ENCODE measurements around the gene SDHAF2. TPM values are rescaled to one million over a fixed set of nuclear protein-coding genes. Genes with fewer than 3 reads are reported as not detected.

SDHAF2 gene
- total RNA-seq, 3 donors from 2014 or later: 38.9 to 42.3 (median 42.1) TPM

- Histone ChIP-seq H3K36me3 (ENCODE audit: low read depth) (no peaks in the 10 kb centered on the region), H3K9me3 (no peaks in the 10 kb centered on the region), H3K4me1 (ENCODE audit: low read depth) (no peaks in the 10 kb centered on the region), H3K4me3 (no peak overlapping the region)
- intact Hi-C loops (cut with DNase I, micrococcal nuclease): no loop called here
- peak; percentile 54 for ATAC-seq
- no peak for DNase-seq
- no peak for TF ChIP-seq CTCF (IDR thresholded peaks at IDR 0.05)
Measured at GRCh38 chr11:61495801-61496601, 66.1 kb downstream of the SDHAF2 start.

Other genes with a start within 250 kb of the SDHAF2 start
- gene PGA3, start 226.6 kb upstream of the SDHAF2 start, total RNA-seq: 1 to 10 TPM in 1 of 3 donors, not detected in 2; 1.1 TPM
- 1 to 10 TPM in 1 of 3 donors, under 1 TPM in 1, not detected in 1; 0.46 to 1.2 TPM for gene PGA4, start 207.8 kb upstream of the SDHAF2 start, total RNA-seq
- under 1 TPM in 2 of 3 donors, not detected in 1; 0.41 to 0.75 TPM for gene PGA5, start 188.9 kb upstream of the SDHAF2 start, total RNA-seq
- gene VWCE, start 134.8 kb upstream of the SDHAF2 start, total RNA-seq: 1 to 10 TPM in 1 of 3 donors, under 1 TPM in 2; 0.17 to 1.9 (median 0.55) TPM
- gene DDB1, start 97.0 kb upstream of the SDHAF2 start, total RNA-seq: 100 to 1,000 TPM; 121 to 152 (median 140) TPM
- gene TKFC, start 96.9 kb upstream of the SDHAF2 start, total RNA-seq: 10 to 100 TPM; 30.9 to 78.8 (median 63.1) TPM
- 10 to 100 TPM; 65.0 to 91.0 (median 66.6) TPM for gene CYB561A3, start 68.2 kb upstream of the SDHAF2 start, total RNA-seq
- gene TMEM138, start 67.8 kb upstream of the SDHAF2 start, total RNA-seq: 10 to 100 TPM; 35.2 to 38.2 (median 37.8) TPM
- 10 to 100 TPM in 1 of 3 donors, 1 to 10 TPM in 2; 7.9 to 12.7 (median 8.9) TPM for gene TMEM216, start 37.5 kb upstream of the SDHAF2 start, total RNA-seq
- gene CPSF7, start 149 bp upstream of the SDHAF2 start, total RNA-seq: 10 to 100 TPM; 60.8 to 69.6 (median 64.7) TPM
- gene LRRC10B, start 78.6 kb downstream of the SDHAF2 start, total RNA-seq: 1 to 10 TPM in 1 of 3 donors, under 1 TPM in 2; 0.72 to 1.7 (median 0.89) TPM
- 10 to 100 TPM in 2 of 3 donors, 1 to 10 TPM in 1; 8.2 to 19.7 (median 19.0) TPM for gene SYT7, start 151.0 kb downstream of the SDHAF2 start, total RNA-seq

Data from mucosa of descending colon (tissue), 3 donors.